Caco-2 (cell line): ENCODE measurements around the gene PTOV1. TPM values are rescaled to one million over a fixed set of nuclear protein-coding genes. Genes with fewer than 3 reads are reported as not detected.

Experiments
- Bru-seq: library from RNA; stranded (reverse); fragments of 400-500 nt; gene quantifications from one replicate; lab custom pipeline; 2021; lab: Mats Ljungman, UMichigan
- BruChase-seq, 2 experiments: library from RNA; stranded (reverse); fragments of 400-500 nt; gene quantifications; one replicate each; lab custom pipeline; 2021; lab: Mats Ljungman, UMichigan
- BruUV-seq: library from RNA; stranded (reverse); fragments of 400-500 nt; replicated peaks from 2 replicates; lab custom pipeline; 2021; lab: Mats Ljungman, UMichigan
- CTCF ChIA-PET: fragments of 300-600 bp; sonication (Branson Sonifier 250); formaldehyde crosslinking; loops from one replicate; lab custom pipeline; 2022; ENCODE audit warnings: antibody characterized with exemption; lab: Charles Lee
- POLR2A ChIA-PET: fragments of 300-600 bp; sonication (Branson Sonifier 250); formaldehyde crosslinking; loops from one replicate; lab custom pipeline; 2022; ENCODE audit warnings: antibody characterized with exemption; lab: Charles Lee
- DNase-seq, 2 experiments: peaks; one replicate each; pipeline versions ENCODE4 v3.0.0 to v3.0.0-alpha.2; 2020 to 2022
- H3K27me3 ChIP-seq: replicated peaks from 2 replicates; pipeline ENCODE4 v1.6.0; 2011; ENCODE audit warnings: low read length; ENCODE audit not compliant: control insufficient read depth, insufficient read depth
- H3K36me3 ChIP-seq: 2 replicates; pipeline ENCODE4 v1.5.1; 2011; ENCODE audit warnings: low read length; ENCODE audit not compliant: control insufficient read depth, insufficient read depth
- H3K4me1 ChIP-seq: fragments of 250-450 bp; sonication (Bioruptor Pico); 2 replicates; pipeline ENCODE4 v1.5.1; 2020; ENCODE audit warnings: mild to moderate bottlenecking
- H3K4me3 ChIP-seq: 2 replicates; pipeline ENCODE4 v1.5.1; 2011; ENCODE audit warnings: low read depth, mild to moderate bottlenecking, control low read depth, low read length
- H3K9me3 ChIP-seq: fragments of 250-450 bp; sonication (Bioruptor Pico); 2 replicates; pipeline ENCODE4 v1.5.1; 2020; ENCODE audit warnings: mild to moderate bottlenecking, moderate library complexity
- H3K27ac Mint-ChIP-seq: one replicate; pipeline ENCODE4 v1.8.0; 2022; ENCODE audit warnings: mixed read lengths; ENCODE audit not compliant: unreplicated experiment
- H3K27me3 Mint-ChIP-seq: one replicate; pipeline ENCODE4 v1.8.0; 2022; ENCODE audit warnings: mixed read lengths; ENCODE audit not compliant: insufficient read depth, unreplicated experiment
- H3K36me3 Mint-ChIP-seq: one replicate; pipeline ENCODE4 v1.8.0; 2022; ENCODE audit warnings: mild to moderate bottlenecking, mixed read lengths; ENCODE audit not compliant: insufficient read depth, unreplicated experiment
- H3K4me1 Mint-ChIP-seq: one replicate; pipeline ENCODE4 v1.8.0; 2022; ENCODE audit warnings: low read depth, mixed read lengths; ENCODE audit not compliant: unreplicated experiment
- H3K4me3 Mint-ChIP-seq: one replicate; pipeline ENCODE4 v1.8.0; 2022; ENCODE audit warnings: mild to moderate bottlenecking, moderate library complexity, mixed read lengths; ENCODE audit not compliant: unreplicated experiment
- H3K9me3 Mint-ChIP-seq: one replicate; pipeline ENCODE4 v1.8.0; 2022; ENCODE audit warnings: mixed read lengths; ENCODE audit not compliant: unreplicated experiment
- CTCF ChIP-seq, 2 experiments: fragments of 200-600 bp in 1 of 2; IDR thresholded peaks; 1 replicate in 1 of 2; 2 replicates in 1 of 2; pipeline versions ENCODE4 v1.5.1 to v1.8.0; 2011 to 2022; ENCODE audit warnings: antibody characterized with exemption in 1 of 2, control low read depth in 1 of 2, inconsistent platforms in 1 of 2, low read depth in 1 of 2, low read length in 1 of 2, mild to moderate bottlenecking in 1 of 2, moderate library complexity in 1 of 2; ENCODE audit not compliant: insufficient read depth in 1 of 2, severe bottlenecking in 1 of 2, unreplicated experiment in 1 of 2
- intact Hi-C: fragments of 100-400 bp; cut with micrococcal nuclease; formaldehyde crosslinking; loops from one replicate; pipeline ENCODE4 v1.10.0; 2022; ENCODE audit not compliant: unreplicated experiment
- long read RNA-seq: library from polyadenylated mRNA; stranded (forward); transcript quantifications from one replicate; pipeline ENCODE4 v2.0.0, GENCODE V29; 2022
- total RNA-seq: library from RNA; stranded (reverse); gene quantifications from 2 replicates; pipeline ENCODE4 v1.2.3, GENCODE V29; 2022

Gene PTOV1
- total RNA-seq (209 and 224 TPM in 2 replicates), Bru-seq, nascent RNA (percentile 70 among the genes with signal in this experiment), BruChase-seq, experiment 1, labeled RNA remaining after a 2-hour chase (percentile 78 among the genes with signal in this experiment), BruChase-seq, experiment 2, labeled RNA remaining after a 6-hour chase (percentile 84 among the genes with signal in this experiment)
- long read RNA-seq, transcript PTOV1-220 (13 exons, 1,587 nt) = minor isoform, 27 of 373 reads
- long read RNA-seq, transcript PTOV1-212 (13 exons, 1,577 nt) = major isoform, 239 of 373 reads
- long read RNA-seq, transcript PTOV1-205 (1 exons, 1,880 nt) = minor isoform, 5 of 373 reads
- long read RNA-seq, partial matches to known transcripts = 46 of 373 reads
- long read RNA-seq, other reads (novel, unspliced or antisense) = 50 of 373 reads

- peaks cover 16% of the 10 kb centered on the region for H3K9me3 Mint-ChIP-seq
- peak within 1 kb of the TSS; percentile 73 for H3K4me3 ChIP-seq
- peak; percentile 94 to 96 for DNase-seq
- intact Hi-C loops = loop anchor here (1.0 to 5.0 kb wide), 3 partner anchors 19 to 83 kb away; partner anchors contain the start of genes AP2A1 and MED25
- no peaks in the 10 kb centered on the region for H3K27me3 ChIP-seq
- H3K36me3 Mint-ChIP-seq = peaks cover 63% of the 10 kb centered on the region
- peak within 1 kb of the TSS; percentile 97 for H3K27ac Mint-ChIP-seq
- no peaks in the 10 kb centered on the region for H3K9me3 ChIP-seq
- H3K27me3 Mint-ChIP-seq = no peaks in the 10 kb centered on the region
- ChIA-PET POLR2A (interaction anchor here (0.5 to 1.7 kb wide), 11 partner anchors 15 to 1227 kb away, joined by 3 to 17 read pairs (median 6); partner anchors contain the start of genes AP2A1, MED25 and SCAF1), CTCF (interaction anchor here (0.6 to 1.1 kb wide), 4 partner anchors 12 to 170 kb away, joined by 3 to 7 read pairs (median 4); no protein-coding TSS in a partner anchor)
- BruUV-seq = TSS peak; percentile 44
- peak within 1 kb of the TSS; percentile 82 for H3K4me3 Mint-ChIP-seq
- peaks cover 17% of the 10 kb centered on the region for H3K4me1 Mint-ChIP-seq
- no peak for TF ChIP-seq CTCF (IDR thresholded peaks at IDR 0.05; ENCODE audit: insufficient read depth in 1 of 2, low read depth in 1 of 2, low read length in 1 of 2, severe bottlenecking in 1 of 2, unreplicated experiment in 1 of 2)
- peaks cover 5% of the 10 kb centered on the region; the same call in 1 of the 2 replicates for H3K36me3 ChIP-seq
- H3K4me1 ChIP-seq = peaks cover 14% of the 10 kb centered on the region
Observed at GRCh38 chr19:49850487-49851342, at the start of gene PTOV1. TSS of gene PTOV1 (plus strand) at chr19:49851159.

- no peak for TF ChIP-seq CTCF (IDR thresholded peaks at IDR 0.05; ENCODE audit: insufficient read depth in 1 of 2, low read depth in 1 of 2, low read length in 1 of 2, severe bottlenecking in 1 of 2, unreplicated experiment in 1 of 2)
- Histone ChIP-seq H3K27me3 (no peaks in the 10 kb centered on the region), H3K9me3 (no peaks in the 10 kb centered on the region), H3K36me3 (no peaks in the 10 kb centered on the region; the same call in none of the 2 replicates), H3K4me3 (no peak overlapping the region), H3K4me1 (no peaks in the 10 kb centered on the region)
- BruUV-seq = TSS peak; percentile 30
- H3K36me3 Mint-ChIP-seq = peaks cover 62% of the 10 kb centered on the region
- no peaks in the 10 kb centered on the region for H3K27me3 Mint-ChIP-seq
- H3K27ac Mint-ChIP-seq = no peak overlapping the region
- CTCF ChIA-PET = interaction anchor here (0.6 kb wide), 1 partner anchor 55 kb away, joined by 4 read pairs; no protein-coding TSS in a partner anchor
- H3K4me1 Mint-ChIP-seq = no peaks in the 10 kb centered on the region
- no peak overlapping the region for H3K4me3 Mint-ChIP-seq
- POLR2A ChIA-PET = no interaction called here
- intact Hi-C loops = no loop called here
- DNase-seq = no peak
- no peaks in the 10 kb centered on the region for H3K9me3 Mint-ChIP-seq
Observed at GRCh38 chr19:49801401-49801888, 49.5 kb upstream of the PTOV1 start.
